Left lung (tissue), 10 donors: ENCODE results near the gene UBR3. TPM values are rescaled to one million over a fixed set of nuclear protein-coding genes. Genes with fewer than 3 reads are reported as not detected.
"Not testable (repeated sequence)": the region's sequence is repeated elsewhere in the genome, so short reads cannot be mapped to it uniquely, and the experiment has no call there.

Experiments used
- ATAC-seq: fragments of 200-7000 bp; cut with Tn5 transposase; one replicate; pipeline ENCODE4 v1.9.1; 2020; ENCODE audit warnings: moderate library complexity
- DNase-seq, 4 donors: peaks; one replicate each; pipeline ENCODE4 v3.0.0-alpha.2; 2013 to 2020
- H3K27ac ChIP-seq, 2 donors: fragments of 200-600 bp; sonication (generic) in 1 of 2; one replicate each; pipeline versions ENCODE4 v1.5.0 to v1.8.0; 2020 to 2021
- H3K27me3 ChIP-seq, 2 donors: fragments of 200-600 bp; sonication (generic) in 1 of 2; one replicate each; pipeline versions ENCODE4 v1.5.0 to v1.8.0; 2020 to 2021
- H3K36me3 ChIP-seq, 2 donors: fragments of 200-600 bp; sonication (generic) in 1 of 2; one replicate each; pipeline versions ENCODE4 v1.5.0 to v1.8.0; 2020 to 2021
- H3K4me1 ChIP-seq, 2 donors: fragments of 200-600 bp; one replicate each; pipeline ENCODE4 v1.8.0; 2021
- H3K4me3 ChIP-seq, 2 donors: fragments of 200-600 bp; sonication (generic) in 1 of 2; one replicate each; pipeline versions ENCODE4 v1.5.0 to v1.8.0; 2020 to 2021; ENCODE audit warnings: mild to moderate bottlenecking in 1 of 2
- H3K9me3 ChIP-seq, 2 donors: fragments of 200-600 bp; sonication (generic) in 1 of 2; one replicate each; pipeline versions ENCODE4 v1.5.0 to v1.8.0; 2020 to 2021
- CTCF ChIP-seq, 2 donors: fragments of 200-600 bp; sonication (generic) in 1 of 2; IDR thresholded peaks; one replicate each; pipeline versions ENCODE4 v1.5.0 to v1.8.0; 2021; ENCODE audit warnings: antibody characterized with exemption in 2 of 2
- intact Hi-C, 2 donors: fragments of 100-400 bp; cut with DNase I; formaldehyde crosslinking; loops; one replicate each; pipeline versions ENCODE4 v1.11.2 to v1.14.2; 2022
- polyA plus RNA-seq, 6 donors: library from polyadenylated mRNA; unstranded; fragments of 120-200 nt; gene quantifications; one replicate each; pipeline ENCODE4 v1.2.1, GENCODE V29; 2013; ENCODE audit not compliant: insufficient read length in 6 of 6
- total RNA-seq, 2 donors: library from RNA; stranded (reverse); fragmentation: NEBNext Ultra II Directional; extraction: Animal tissue kit (Norgen Biotek cat#: 25700); gene quantifications; one replicate each; pipeline ENCODE4 v1.2.1, GENCODE V29; 2021
- donor health status: DM: no; HTN: yes; CAD: no.
- donor health status: DM: no; HTN: no; CAD: no.

The UBR3 gene
- total and polyA plus RNA-seq, 8 donors: 33.2 to 48.0 (median 40.7) TPM

GRCh38 chr2:169834401-169834800 lies 7.1 kb downstream of the UBR3 start:
- Histone ChIP-seq H3K36me3 (no peaks in the 10 kb centered on the region), H3K9me3 (no peaks in the 10 kb centered on the region), H3K4me1 (peaks cover 0 to 15% of the 10 kb centered on the region in 2 donors), H3K27ac (no peak overlapping the region), H3K4me3 (no peak overlapping the region), H3K27me3 (no peaks in the 10 kb centered on the region)
- intact Hi-C loops: no loop called here
- no peak for TF ChIP-seq CTCF (IDR thresholded peaks at IDR 0.05)
- DNase-seq: no peak
- no peak for ATAC-seq

- no peak for TF ChIP-seq CTCF (IDR thresholded peaks at IDR 0.05)
- intact Hi-C loops: no loop called here
- H3K9me3 ChIP-seq: no peaks in the 10 kb centered on the region
- peaks cover 0 to 9% of the 10 kb centered on the region in 2 donors for H3K36me3 ChIP-seq
- H3K27me3 ChIP-seq: no peaks in the 10 kb centered on the region
- peaks cover 0 to 16% of the 10 kb centered on the region in 2 donors for H3K4me1 ChIP-seq
- ATAC-seq (no peak), DNase-seq (no peak)
- no peak overlapping the region for H3K27ac ChIP-seq
- H3K4me3 ChIP-seq: no peak overlapping the region
Measured at GRCh38 chr2:169838743-169839489, 11.7 kb downstream of the UBR3 start.

GRCh38 chr2:169839954-169840746 lies 12.9 kb downstream of the UBR3 start:
- Histone ChIP-seq H3K4me3 (no peak overlapping the region), H3K4me1 (peaks cover 0 to 16% of the 10 kb centered on the region in 2 donors), H3K27ac (no peak overlapping the region), H3K36me3 (peaks cover 0 to 9% of the 10 kb centered on the region in 2 donors), H3K9me3 (no peaks in the 10 kb centered on the region), H3K27me3 (no peaks in the 10 kb centered on the region)
- intact Hi-C loops: no loop called here
- DNase-seq (peak in 1 of 4 donors; percentile 29), ATAC-seq (no peak)
- no peak for TF ChIP-seq CTCF (IDR thresholded peaks at IDR 0.05)

GRCh38 chr2:169840747-169841142 lies 13.5 kb downstream of the UBR3 start:
- no peaks in the 10 kb centered on the region for H3K27me3 ChIP-seq
- no peak for ATAC-seq
- peaks cover 0 to 16% of the 10 kb centered on the region in 2 donors for H3K4me1 ChIP-seq
- H3K4me3 ChIP-seq: no peak overlapping the region
- no peak for DNase-seq
- H3K36me3 ChIP-seq: peaks cover 0 to 9% of the 10 kb centered on the region in 2 donors
- no peak for TF ChIP-seq CTCF (IDR thresholded peaks at IDR 0.05)
- intact Hi-C loops: no loop called here
- no peaks in the 10 kb centered on the region for H3K9me3 ChIP-seq
- no peak overlapping the region for H3K27ac ChIP-seq

- H3K36me3 ChIP-seq, intact Hi-C loops, H3K27ac ChIP-seq, ATAC-seq, H3K4me3 ChIP-seq, DNase-seq, H3K9me3 ChIP-seq, H3K27me3 ChIP-seq: not testable (repeated sequence)
- peaks cover 0 to 18% of the 10 kb centered on the region in 2 donors for H3K4me1 ChIP-seq
Measured at GRCh38 chr2:169841625-169842024, 14.4 kb downstream of the UBR3 start.
